Type B pancreatic cell (in vitro differentiated cells): ENCODE measurements around the gene FKBP1A. TPM values are rescaled to one million over a fixed set of nuclear protein-coding genes. Genes with fewer than 3 reads are reported as not detected.
A peak's percentile ranks its signal among the peaks of the same experiment; 100 is the strongest.

Experiments
- DNase-seq: peaks from one replicate; pipeline ENCODE4 v3.0.0; 2021; ENCODE audit warnings: mixed read lengths; ENCODE audit not compliant: unreplicated experiment; ENCODE audit errors: extremely low spot score
- H3K27ac Mint-ChIP-seq: 2 replicates; pipeline ENCODE4 v1.8.0; 2021; ENCODE audit warnings: mild to moderate bottlenecking, mixed read lengths
- H3K27me3 Mint-ChIP-seq: 2 replicates; pipeline ENCODE4 v1.8.0; 2021; ENCODE audit warnings: mixed read lengths
- H3K36me3 Mint-ChIP-seq: 2 replicates; pipeline ENCODE4 v1.8.0; 2021; ENCODE audit warnings: mixed read lengths
- H3K4me1 Mint-ChIP-seq: one replicate; pipeline ENCODE4 v1.8.0; 2021; ENCODE audit warnings: mixed read lengths; ENCODE audit not compliant: unreplicated experiment
- H3K4me3 Mint-ChIP-seq: 2 replicates; pipeline ENCODE4 v1.8.0; 2021; ENCODE audit warnings: mild to moderate bottlenecking, mixed read lengths
- H3K9me3 Mint-ChIP-seq: 2 replicates; pipeline ENCODE4 v1.8.0; 2021; ENCODE audit warnings: mixed read lengths
- CTCF ChIP-seq: fragments of 200-600 bp; sonication (generic); conservative IDR thresholded peaks from 2 replicates; pipeline ENCODE4 v1.5.0; 2021; ENCODE audit warnings: antibody characterized with exemption, mild to moderate bottlenecking
- total RNA-seq: library from RNA; stranded (reverse); gene quantifications from 2 replicates; pipeline ENCODE4 v1.2.1, GENCODE V29; 2021; ENCODE audit warnings: low replicate concordance

Gene FKBP1A
- total RNA-seq, 1 donor from 2014 or later = 149 TPM

GRCh38 chr20:1326031-1326930 is 66.6 kb downstream of the FKBP1A start:
- Mint-ChIP-seq H3K36me3 (no peaks in the 10 kb centered on the region), H3K4me3 (no peak overlapping the region), H3K4me1 (peaks cover 19% of the 10 kb centered on the region), H3K9me3 (no peaks in the 10 kb centered on the region), H3K27me3 (peaks cover 6% of the 10 kb centered on the region), H3K27ac (no peak overlapping the region)
- peak; percentile 55 for DNase-seq
- TF ChIP-seq CTCF = no peak

- no peaks in the 10 kb centered on the region for H3K9me3 Mint-ChIP-seq
Measured at GRCh38 chr20:1325173-1326030, 67.5 kb downstream of the FKBP1A start.

GRCh38 chr20:1324598-1325172 is 68.2 kb downstream of the FKBP1A start:
- peak; percentile 53 for DNase-seq
- H3K9me3 Mint-ChIP-seq = no peaks in the 10 kb centered on the region
- no peak for TF ChIP-seq CTCF
- no peaks in the 10 kb centered on the region for H3K36me3 Mint-ChIP-seq
- peaks cover 17% of the 10 kb centered on the region for H3K4me1 Mint-ChIP-seq
- peak overlapping the region; percentile 14 for H3K4me3 Mint-ChIP-seq
- peaks cover 11% of the 10 kb centered on the region for H3K27me3 Mint-ChIP-seq
- H3K27ac Mint-ChIP-seq = no peak overlapping the region

More at GRCh38 chr20:1325173-1326030, 67.5 kb downstream of the FKBP1A start:
- Mint-ChIP-seq H3K27ac (no peak overlapping the region), H3K4me3 (no peak overlapping the region), H3K36me3 (no peaks in the 10 kb centered on the region), H3K4me1 (peaks cover 19% of the 10 kb centered on the region), H3K27me3 (peaks cover 10% of the 10 kb centered on the region)
- TF ChIP-seq CTCF = peak; percentile 58
- peak; percentile 98 for DNase-seq

- Mint-ChIP-seq H3K36me3 (no peaks in the 10 kb centered on the region), H3K27ac (no peak overlapping the region), H3K4me1 (peaks cover 11% of the 10 kb centered on the region), H3K4me3 (peak overlapping the region; percentile 16), H3K27me3 (peaks cover 11% of the 10 kb centered on the region), H3K9me3 (no peaks in the 10 kb centered on the region)
- TF ChIP-seq CTCF = no peak
- DNase-seq = peak; percentile 24
Measured at GRCh38 chr20:1323830-1324597, 68.8 kb downstream of the FKBP1A start.

- peaks cover 14% of the 10 kb centered on the region for H3K27me3 Mint-ChIP-seq
- H3K27ac Mint-ChIP-seq = no peak overlapping the region
- H3K4me1 Mint-ChIP-seq = peaks cover 11% of the 10 kb centered on the region
- DNase-seq = no peak
- no peaks in the 10 kb centered on the region for H3K9me3 Mint-ChIP-seq
- H3K4me3 Mint-ChIP-seq = no peak overlapping the region
- no peak for TF ChIP-seq CTCF
- no peaks in the 10 kb centered on the region for H3K36me3 Mint-ChIP-seq
Measured at GRCh38 chr20:1323256-1323655, 69.6 kb downstream of the FKBP1A start.
